Peyer's patch (tissue), 4 donors: ENCODE measurements around the gene MRTFB.

Source experiments
- CTCF ChIP-seq, 6 experiments: fragments of 450-650 bp in 4 of 6; fragments of 200-600 bp in 2 of 6; sonication (generic) in 1 of 6; IDR thresholded peaks; one replicate each; pipeline ENCODE4 v1.5.1; 2017 to 2019; ENCODE audit warnings: antibody characterized with exemption in 6 of 6, mild to moderate bottlenecking in 3 of 6, moderate library complexity in 1 of 6
- POLR2A ChIP-seq, 2 donors: fragments of 450-650 bp; IDR thresholded peaks; one replicate each; pipeline ENCODE4 v1.5.1; 2017; ENCODE audit warnings: antibody characterized with exemption in 2 of 2, mild to moderate bottlenecking in 2 of 2, moderate library complexity in 2 of 2

- TF ChIP-seq CTCF (IDR thresholded peaks at IDR 0.05) (no peak), POLR2A (IDR thresholded peaks at IDR 0.05) (no peak)
These were observed 161.2 kb downstream of the MRTFB start for GRCh38 chr16:14232106-14232864.
